Hematopoietic multipotent progenitor cell treated with erythropoietin and hydrocortisone succinate and interleukin-3 and kit ligand, for 17 days (in vitro differentiated cells): ENCODE results near the gene SLC17A7.
"Not testable (repeated sequence)": the region's sequence is repeated elsewhere in the genome, so short reads cannot be mapped to it uniquely, and the experiment has no call there.

Source experiments
- DNase-seq: peaks from one replicate; pipeline ENCODE4 v3.0.0-alpha.2; 2015; ENCODE audit warnings: low spot score

SLC17A7 gene

DNA sequence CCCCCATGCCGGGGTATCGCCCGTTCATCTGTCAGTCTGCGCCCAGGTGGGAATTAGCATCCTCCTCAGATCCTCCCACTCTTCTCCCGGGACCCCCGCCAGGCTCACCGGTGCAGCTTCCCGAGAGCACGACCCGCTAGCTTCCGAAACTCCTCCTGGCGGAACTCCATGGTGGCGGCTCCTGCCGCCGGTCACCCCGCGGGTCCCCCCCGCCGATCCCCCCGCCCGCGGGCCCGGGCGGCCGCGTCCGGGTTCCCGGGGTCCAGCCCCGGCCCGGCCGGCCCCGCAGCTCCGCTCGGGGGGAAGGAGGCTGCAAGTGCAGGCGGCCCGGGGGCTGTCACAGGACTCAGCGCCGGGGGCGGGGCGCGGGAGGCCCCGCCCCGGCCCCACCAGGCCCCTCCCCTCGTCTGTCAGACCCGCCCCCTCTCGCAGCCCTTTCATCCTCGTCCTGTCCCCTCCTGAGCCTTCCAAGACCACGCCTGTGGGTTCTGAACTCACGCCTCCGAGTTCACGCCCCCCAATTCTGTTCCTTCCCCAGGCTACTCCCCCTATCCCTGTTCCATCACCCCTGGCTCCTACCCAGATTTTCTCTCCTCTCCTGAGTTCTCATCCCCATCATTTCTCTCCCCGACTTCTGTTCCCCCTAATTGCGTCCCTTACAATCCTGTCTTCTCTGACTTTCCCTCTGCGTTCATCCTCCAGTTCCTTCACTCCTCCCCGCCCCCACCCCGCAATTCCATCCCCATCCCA, at the start of gene SLC17A7:
SLC17A7 (minus strand) TSS at position 318 of the 750 bp plus-strand sequence; CDS start at position 170, 148 bp downstream.
- no peak for DNase-seq

DNA sequence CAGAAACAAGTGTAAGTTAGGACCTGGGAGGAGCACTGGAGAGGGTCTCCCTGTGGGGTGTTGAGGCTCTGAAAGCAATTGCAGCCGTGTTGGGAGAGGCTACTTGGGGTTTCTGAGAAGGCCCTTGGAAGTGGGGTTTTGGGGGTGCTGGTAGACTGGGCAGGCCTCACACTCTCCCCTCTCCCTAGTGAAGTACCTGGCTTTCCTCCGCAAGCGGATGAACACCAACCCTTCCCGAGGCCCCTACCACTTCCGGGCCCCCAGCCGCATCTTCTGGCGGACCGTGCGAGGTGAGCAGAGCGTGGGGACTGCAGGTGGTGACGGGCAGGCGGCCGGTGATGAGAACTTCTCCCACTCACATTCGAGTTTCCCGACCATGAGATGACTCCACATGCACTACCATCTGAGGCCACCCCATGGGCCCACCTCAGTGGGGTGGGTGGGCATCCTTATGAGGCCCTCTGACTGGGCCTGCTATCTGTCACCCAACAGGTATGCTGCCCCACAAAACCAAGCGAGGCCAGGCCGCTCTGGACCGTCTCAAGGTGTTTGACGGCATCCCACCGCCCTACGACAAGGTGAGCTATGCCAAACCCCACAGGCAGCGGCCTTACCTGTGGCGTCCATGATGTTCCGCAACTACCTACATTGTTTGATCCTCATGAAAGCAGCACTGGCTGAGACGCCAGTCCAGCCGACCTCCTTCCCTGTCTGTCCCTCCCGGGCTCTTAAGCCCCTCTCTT, 49.1 kb upstream of the SLC17A7 start:
- peak; percentile 4 for DNase-seq

DNA sequence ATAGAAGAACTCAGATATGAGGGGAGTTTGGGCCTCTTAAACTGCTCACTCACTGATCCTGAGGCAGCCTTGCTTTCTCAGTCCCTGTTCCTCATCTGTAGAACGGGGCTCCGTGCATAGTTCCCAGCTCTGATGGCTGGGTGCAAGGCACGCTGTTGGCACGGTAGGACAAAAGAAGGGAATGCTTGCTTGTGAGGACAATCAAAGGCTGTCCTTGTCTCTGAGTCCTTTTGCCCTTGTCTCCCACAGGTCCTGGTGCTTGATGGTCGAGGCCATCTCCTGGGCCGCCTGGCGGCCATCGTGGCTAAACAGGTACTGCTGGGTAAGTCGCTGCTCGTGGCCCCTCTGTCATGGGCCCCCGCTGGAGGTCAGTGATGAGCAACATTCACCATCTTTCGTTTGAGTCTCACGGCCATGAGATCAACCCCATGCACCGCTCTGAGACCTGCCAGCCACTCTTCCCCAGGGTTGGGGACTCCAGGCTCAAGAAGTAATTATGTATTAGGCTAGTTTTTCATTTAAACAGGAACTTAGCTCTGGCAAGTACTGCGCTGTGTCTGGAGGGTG, 48.4 kb upstream of the SLC17A7 start:
- DNase-seq = peak; percentile 15

DNA sequence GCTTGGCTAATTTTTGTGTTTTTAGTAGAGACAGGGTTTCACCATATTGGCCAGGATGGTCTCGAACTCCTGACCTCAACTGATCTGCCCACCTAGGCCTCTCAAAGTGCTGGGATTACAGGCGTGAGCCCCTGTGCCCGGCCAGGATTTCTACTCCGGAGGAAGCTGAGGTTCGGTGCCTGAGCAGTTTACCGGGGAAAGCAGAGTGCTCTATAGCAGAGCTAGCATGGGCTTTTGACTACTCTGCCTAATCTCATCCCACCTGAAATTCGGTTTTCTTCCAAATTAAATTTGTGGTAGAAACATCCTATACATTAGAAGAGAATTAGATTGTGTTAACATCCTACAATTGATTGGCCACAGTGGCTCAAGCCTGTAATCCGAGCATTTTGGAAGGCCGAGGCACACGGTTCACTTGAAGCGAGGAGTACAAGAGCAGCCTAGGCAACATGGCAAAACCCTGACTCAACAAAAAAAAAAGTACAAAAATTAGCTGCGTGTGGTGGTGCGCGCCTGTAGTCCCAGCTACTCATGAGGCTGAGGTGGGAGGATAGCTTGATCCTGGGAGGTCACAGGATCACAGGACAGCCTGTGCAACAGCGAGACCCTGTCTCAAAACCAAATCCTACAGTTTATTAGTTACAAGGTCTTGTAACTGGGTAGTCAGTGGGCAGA, 47.7 kb upstream of the SLC17A7 start:
- peak; percentile 14 for DNase-seq

DNA sequence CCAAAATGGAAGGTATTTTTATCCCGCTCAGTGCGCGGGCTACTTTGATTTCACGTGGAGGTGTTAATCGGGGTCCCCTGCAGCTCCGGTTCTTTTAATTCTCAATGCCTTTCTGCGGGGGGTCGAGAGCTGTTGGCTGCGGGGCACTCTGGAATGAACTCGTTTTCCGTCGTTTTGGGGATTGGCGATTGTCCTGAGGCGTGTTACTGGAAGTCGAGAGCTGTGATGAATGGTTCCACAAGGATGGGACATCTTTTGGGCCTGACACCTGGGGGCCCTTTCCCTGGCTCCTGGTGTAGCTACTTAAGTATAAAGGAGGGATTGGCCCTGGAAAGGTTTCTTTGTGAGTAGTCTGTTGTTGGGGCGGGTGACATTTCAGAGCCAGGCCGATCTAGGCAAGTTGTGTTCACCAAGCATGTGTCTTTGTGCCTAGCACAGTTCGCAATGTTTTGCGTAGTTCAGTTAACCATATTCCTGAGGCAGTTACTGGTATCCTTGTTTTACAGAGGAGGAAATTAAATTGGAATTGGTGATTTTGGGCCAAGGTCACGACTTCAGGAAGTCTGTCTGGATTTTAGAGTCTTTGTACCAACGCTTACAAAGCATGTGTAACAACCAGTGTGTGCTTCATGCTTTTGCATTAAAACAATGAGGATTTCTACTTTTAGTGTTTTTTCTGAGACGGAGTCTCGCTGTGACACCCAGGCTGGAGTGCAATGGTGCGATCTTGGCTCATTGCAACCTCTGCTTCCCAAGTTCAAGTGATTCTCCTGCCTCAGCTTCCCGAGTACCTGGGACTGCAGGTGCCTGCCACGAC, 46.9 kb upstream of the SLC17A7 start:
- peak; percentile 43 for DNase-seq

DNA sequence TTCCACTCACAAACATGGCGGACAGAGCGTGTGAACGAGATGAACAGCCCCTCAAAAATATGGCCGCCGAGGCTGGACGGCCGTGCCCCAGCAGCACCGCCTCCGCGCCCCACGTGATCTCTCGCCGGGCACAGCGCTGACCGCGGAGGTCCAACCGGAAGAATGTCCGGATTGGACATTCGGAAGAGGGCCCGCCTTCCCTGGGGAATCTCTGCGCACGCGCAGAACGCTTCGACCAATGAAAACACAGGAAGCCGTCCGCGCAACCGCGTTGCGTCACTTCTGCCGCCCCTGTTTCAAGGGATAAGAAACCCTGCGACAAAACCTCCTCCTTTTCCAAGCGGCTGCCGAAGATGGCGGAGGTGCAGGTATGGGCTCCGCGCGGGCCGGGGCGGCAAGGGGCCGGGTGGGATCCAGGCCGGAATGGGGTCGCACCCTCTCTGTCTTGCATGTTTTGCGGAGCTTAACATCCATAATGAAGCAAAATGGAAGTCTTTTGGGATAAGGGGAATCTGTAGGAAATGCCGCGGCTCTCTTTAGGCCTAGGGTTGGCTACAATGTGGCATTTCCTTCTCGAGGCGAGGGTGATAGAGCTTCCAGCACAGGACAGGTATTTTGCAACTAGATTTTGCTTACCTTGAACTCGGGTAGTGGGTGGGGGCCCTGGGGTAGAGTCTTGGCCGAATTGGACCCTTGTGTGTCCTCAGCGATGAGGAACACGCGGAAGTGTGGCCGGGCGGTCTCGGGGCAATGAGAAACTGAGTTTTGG, 46.1 kb upstream of the SLC17A7 start, which contains the start of gene RPL13A:
RPL13A (plus strand) TSS at position 332 of the 769 bp plus-strand sequence; CDS start at position 354, 22 bp downstream.
- DNase-seq = peak; percentile 100

DNA sequence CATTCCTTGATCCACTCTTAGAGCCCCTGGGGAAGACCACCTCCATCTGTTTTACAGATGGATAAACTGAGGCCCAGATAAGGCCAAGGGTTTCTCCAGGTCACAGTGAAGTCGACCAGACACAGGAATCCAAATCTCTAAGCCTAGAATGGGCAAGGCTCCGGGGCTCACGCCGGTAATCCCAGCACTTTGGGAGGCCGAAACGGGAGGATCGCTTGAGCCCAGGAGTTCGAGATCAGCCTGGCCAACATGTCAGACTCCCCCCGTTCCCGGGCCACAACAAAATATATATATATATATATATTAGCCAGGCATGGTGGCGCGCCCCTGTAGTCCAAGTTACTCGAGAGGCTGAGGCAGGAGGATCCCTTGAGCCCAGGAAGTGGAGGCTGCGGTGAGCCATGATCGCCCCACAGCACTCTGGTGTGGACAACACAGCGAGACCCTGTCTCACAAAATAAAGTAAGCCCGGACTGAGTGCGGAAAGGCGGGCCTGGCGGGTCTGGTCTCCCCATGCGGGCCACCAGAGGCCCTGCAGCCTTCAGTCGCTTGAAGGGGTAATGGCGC, 45.5 kb upstream of the SLC17A7 start:
- DNase-seq = no peak

DNA sequence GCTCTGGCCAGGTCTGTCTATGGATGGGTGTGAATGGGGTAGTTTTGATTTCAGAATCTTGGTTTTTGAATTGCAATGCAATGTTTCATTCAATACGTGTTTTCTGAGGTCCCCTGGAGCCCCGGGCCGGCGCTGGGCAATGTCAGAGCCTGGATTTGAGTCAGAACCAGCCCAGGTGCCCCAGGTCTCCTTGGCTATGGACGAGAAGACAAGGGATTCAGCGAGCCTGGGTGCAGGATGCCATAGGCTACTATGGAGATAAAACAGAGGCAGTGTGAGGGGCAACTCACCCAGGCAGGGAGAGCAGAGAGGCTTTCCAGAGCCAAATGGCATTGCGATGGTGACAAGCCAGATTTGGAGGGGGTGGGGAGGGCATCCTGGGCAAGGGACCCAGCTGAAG, 44.9 kb upstream of the SLC17A7 start:
- no peak for DNase-seq

DNA sequence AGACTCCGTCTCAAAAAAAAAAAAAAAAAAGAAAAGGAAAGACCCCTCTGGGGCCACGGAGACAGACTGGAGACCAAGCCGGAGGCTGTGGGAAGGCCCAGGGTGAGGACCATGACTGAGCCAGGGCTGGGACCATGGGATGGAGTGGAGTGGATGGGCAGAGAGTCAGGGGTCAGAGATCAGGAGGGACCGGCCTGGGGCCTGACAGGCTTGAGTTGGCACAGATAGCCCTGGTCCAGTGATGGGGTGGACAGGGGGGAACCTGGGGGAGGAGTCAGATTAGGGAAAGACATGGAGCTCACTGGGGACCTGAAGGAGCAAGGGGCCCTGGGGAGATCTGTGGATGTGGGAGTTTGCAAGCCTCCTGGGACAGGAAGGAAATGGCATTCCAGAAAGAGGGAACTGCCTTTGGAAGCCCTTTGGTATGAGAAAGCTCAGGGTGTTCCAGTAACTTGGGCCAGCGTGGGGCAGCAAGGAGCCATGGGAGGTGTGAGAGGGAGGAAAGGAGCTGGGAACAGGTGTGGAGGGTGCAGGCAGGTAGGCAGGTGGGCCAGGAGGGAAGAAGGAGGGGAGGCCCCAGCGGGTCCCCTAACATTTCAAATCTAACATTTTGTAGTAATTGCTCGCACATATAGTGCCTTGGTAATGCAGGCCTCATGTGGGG, 39.8 kb upstream of the SLC17A7 start:
- DNase-seq = no peak

DNA sequence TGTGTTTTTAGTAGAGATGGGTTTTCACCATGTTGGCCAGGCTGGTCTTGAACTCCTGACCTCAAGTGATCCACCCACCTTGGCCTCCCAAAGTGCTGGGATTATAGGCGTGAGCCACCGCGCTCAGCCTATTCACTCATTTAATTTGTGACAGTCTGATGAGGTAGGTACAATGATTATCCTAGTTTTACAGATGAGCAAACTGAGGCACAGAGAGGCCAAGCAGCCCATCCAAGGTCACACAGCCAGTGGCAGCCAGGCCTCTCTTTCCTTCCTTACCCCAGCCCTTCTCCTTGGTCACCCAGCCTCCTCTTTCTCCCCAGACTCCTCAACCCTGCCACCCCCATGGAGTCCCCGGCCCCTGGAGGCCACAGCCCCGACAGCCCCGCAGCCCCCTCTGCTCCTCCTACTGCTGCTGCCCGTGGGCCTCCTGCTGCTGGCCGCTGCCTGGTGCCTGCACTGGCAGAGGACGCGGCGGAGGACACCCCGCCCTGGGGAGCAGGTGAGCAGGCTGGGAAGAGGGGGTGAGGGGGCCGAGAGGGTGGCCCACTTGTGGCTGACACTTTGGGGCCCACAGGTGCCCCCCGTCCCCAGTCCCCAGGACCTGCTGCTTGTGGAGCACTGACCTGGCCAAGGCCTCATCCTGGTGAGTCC, 38.8 kb upstream of the SLC17A7 start:
- no peak for DNase-seq

DNA sequence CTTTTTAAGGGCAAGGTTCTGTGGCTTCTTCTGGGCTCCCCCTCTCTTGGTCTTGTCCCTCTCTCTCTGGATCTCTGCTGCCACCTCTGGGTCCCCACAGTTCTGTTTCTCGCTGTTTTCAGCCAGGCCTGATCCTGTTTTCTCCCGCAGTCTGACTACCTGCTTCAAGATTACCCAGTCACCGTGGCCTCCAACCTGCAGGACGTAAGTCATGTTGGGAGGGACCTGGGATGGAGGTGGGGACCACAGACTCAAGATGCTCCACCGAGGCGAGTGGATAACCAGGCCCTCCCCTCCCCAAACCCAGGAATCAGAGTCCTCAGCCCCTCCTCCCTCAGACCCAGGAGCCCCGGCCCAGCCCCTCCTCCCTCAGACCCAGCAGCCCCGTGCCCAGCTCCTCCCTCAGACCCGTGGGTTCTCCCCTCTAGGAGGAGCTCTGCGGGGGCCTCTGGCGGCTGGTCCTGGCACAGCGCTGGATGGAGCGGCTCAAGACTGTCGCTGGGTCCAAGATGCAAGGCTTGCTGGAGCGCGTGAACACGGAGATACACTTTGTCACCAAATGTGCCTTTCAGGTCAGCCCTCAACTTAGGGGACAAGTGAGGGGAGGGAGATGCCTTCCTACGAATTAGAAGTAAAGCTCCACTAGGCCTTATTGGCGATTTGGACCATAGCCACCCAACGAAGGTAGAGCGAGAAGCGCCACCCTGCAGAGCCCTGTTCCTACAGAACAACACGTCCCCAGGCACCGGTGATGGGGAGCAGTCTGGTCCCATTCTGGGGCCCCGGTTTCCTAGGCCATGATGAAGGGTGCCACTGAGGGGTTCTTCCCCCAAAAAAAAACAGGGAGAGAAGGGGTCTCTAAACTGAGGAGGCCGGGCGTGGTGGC, 34.9 kb upstream of the SLC17A7 start:
- peak; percentile 38 for DNase-seq

DNA sequence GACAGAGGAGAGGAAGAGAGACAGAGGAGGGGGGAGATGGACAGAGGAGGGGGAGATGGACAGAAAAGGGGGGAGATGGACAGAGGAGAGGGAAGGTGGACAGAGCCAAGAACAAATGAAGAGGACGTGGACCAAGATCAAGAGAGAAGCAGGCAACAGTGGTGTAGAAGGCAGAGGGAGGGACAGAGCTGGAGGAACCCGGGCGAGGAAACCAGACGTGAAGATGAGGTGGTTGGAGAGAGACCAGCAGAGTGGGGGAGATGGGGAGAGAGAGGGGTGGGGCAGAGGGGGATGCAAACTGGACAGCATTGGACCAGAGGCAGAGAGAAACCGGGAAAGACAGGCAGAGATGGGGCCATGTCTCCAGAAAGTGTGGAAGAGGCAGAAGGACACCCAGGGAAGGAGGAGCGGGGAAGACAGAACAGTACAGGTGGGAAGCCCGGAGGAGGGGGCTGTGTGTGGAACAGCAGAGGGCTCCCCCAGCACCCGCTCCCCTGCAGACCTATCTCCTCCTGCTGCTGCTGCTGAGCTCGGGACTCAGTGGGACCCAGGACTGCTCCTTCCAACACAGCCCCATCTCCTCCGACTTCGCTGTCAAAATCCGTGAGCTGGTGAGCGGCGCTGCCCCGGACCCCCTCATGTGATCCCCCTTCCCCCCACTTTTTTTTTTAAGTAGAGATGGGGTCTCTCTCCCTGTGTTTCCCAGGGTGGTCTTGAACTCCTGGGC, 34.0 kb upstream of the SLC17A7 start:
- DNase-seq = no peak

DNA sequence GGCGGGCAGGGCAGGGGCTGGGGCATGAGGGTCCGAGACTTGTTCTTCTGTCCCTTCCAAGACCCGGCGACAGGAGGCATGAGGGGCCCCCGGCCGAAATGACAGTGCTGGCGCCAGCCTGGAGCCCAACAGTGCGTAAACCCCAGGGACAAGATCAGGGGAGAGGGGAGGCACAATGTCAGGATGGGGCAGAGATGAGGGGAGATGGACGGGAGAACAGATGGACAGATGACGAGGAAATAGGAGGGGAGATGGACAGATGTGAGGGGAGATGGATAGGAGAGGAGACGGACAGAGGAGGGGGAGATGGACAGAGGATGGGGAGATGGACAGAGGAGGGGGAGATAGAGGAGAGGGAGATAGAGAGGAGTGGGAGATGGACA, 33.2 kb upstream of the SLC17A7 start:
- no peak for DNase-seq

DNA sequence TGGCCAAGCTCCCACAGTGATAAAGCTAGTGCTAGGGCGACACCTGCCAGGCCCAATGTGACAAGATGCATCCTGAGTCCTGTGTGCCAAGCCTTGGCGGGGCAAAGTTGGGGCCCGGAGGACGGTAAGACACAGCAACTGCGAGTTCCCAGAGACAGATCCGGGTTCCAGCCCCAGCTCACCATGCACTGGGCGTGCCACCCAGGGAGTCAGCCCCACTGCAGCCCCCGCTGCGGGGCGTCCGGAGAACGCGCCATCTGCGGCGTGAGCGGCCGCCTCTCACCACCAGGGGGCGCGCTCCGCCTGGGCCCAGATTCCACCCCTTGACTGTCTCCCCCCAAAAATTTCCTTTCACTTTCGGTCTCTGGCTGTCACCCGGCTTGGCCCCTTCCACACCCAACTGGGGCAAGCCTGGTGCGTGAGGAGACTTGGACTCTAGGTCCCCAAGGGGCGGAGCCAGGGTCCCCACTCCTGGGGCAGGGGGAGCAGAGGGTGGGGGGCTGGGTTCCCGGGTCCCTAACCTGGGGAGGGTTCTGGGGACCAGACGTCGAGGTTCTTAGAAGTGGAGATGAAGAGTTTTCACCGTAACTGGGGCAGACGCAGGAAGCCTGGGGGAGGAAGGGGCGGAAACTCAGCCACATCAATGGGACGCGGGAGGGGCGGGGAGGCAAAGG, 32.7 kb upstream of the SLC17A7 start, which contains the start of gene FLT3LG:
FLT3LG (plus strand) TSS at position 348 of the 674 bp plus-strand sequence. CDS start 425 bp downstream, outside the sequence.
- DNase-seq = peak; percentile 91

DNA sequence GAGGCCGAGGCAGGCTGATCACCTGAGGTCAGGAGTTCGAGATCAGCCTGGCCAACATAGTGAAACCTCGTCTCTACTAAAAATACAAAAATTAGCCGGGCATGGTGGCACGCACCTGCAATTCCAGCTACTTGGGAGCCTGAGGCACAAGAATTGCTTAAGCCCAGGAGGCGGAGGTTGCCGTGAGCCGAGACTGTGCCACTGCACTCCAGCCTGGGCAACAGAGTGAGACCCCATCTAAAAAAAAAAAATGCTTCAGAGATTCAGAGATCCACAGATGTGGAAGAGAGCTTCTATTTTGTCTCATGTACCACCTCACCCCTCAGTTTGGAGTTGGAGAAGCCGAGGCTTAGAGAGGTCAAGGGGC, 32.2 kb upstream of the SLC17A7 start:
- DNase-seq = not testable (repeated sequence)

DNA sequence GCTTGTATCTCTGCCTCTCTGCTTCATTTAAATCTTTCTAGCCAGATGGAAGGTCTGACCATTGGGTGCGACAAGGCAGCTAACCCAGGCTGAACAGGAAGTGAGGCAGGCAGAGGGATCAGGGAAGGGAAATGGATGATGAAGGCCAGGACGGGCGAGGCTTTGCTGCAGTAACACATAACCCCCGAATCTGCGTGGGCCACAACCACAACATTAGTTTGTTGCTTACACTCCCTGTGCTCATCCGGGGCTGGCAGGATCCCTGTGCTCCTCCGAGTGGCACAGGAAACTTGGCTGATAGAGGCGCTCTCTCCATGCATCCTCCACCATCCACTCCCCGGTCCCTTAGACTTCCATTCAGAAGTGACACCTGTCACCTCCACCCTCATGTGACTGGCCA, 31.6 kb upstream of the SLC17A7 start:
- no peak for DNase-seq

DNA sequence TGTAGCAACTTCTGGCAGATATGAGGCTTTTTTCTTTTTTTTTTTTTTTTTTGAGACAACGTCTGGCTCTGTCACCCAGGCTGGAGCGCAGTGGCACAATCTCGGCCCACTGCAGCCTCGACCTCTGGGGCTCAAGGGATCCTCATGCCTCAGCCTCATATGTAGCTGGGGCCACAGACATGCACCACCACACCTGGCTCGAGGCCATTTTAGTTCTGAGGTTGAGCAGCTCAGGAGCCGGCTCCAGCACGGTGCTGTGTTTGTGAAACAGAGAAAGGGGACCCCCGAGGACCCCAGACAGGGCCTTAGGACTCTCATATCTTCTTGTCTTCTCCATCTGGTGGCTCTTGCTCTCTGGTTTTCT, 29.3 kb upstream of the SLC17A7 start:
- no peak for DNase-seq
